Ishikawa (cell line): ENCODE results near the gene TEX48.

Experiments used
- CEBPB ChIP-seq: IDR thresholded peaks from 2 replicates; pipeline ENCODE4 v1.6.1; 2012
- CREB1 ChIP-seq: IDR thresholded peaks from 2 replicates; pipeline ENCODE4 v1.6.1; 2012; ENCODE audit warnings: low read depth
- EGR1 ChIP-seq: IDR thresholded peaks from 2 replicates; pipeline ENCODE4 v1.6.1; 2012
- EP300 ChIP-seq: IDR thresholded peaks from 2 replicates; pipeline ENCODE4 v1.6.1; 2012; ENCODE audit warnings: borderline replicate concordance
- FOXM1 ChIP-seq: IDR thresholded peaks from 2 replicates; pipeline ENCODE4 v1.6.1; 2012; ENCODE audit warnings: low read depth, borderline replicate concordance
- MAX ChIP-seq: IDR thresholded peaks from 2 replicates; pipeline ENCODE4 v1.6.1; 2012
- NFIC ChIP-seq: IDR thresholded peaks from 2 replicates; pipeline ENCODE4 v1.6.1; 2012
- RAD21 ChIP-seq: IDR thresholded peaks from 2 replicates; pipeline ENCODE4 v1.6.1; 2012; ENCODE audit warnings: low read depth
- REST ChIP-seq: IDR thresholded peaks from 2 replicates; pipeline ENCODE4 v1.6.1; 2012; ENCODE audit warnings: low read depth, mild to moderate bottlenecking
- TAF1 ChIP-seq: IDR thresholded peaks from 2 replicates; pipeline ENCODE4 v1.6.1; 2012; ENCODE audit warnings: low read depth, mild to moderate bottlenecking
- TCF12 ChIP-seq: IDR thresholded peaks from 2 replicates; pipeline ENCODE4 v1.6.1; 2012; ENCODE audit warnings: low read depth
- TEAD4 ChIP-seq: IDR thresholded peaks from 2 replicates; pipeline ENCODE4 v1.6.1; 2012
- USF1 ChIP-seq: IDR thresholded peaks from 2 replicates; pipeline ENCODE4 v1.6.1; 2012
- YY1 ChIP-seq: IDR thresholded peaks from 2 replicates; pipeline ENCODE4 v1.6.1; 2012; ENCODE audit warnings: low read depth
- ZBTB7A ChIP-seq: IDR thresholded peaks from 2 replicates; pipeline ENCODE4 v1.6.1; 2012; ENCODE audit warnings: low read depth

The TEX48 gene

GRCh38 chr9:114697951-114698351 is 16.0 kb upstream of the TEX48 start:
- TF ChIP-seq EP300 (no peak), RAD21 (no peak), NFIC (no peak), USF1 (no peak), YY1 (no peak), TAF1 (no peak), CEBPB (no peak), CREB1 (no peak), TEAD4 (no peak), FOXM1 (no peak), EGR1 (no peak), ZBTB7A (no peak), REST (no peak), MAX (no peak), TCF12 (no peak)

GRCh38 chr9:114696814-114697544 is 15.0 kb upstream of the TEX48 start:
- TF ChIP-seq TAF1 (no peak), RAD21 (no peak), USF1 (no peak), ZBTB7A (no peak), MAX (no peak), REST (no peak), YY1 (no peak), EGR1 (no peak), TCF12 (no peak), TEAD4 (no peak), NFIC (no peak), CEBPB (no peak), EP300 (no peak), CREB1 (no peak), FOXM1 (no peak)

- no peak for TF ChIP-seq CEBPB
- no peak for TF ChIP-seq CREB1
- no peak for TF ChIP-seq MAX
- TF ChIP-seq NFIC: no peak
- no peak for TF ChIP-seq ZBTB7A
- no peak for TF ChIP-seq REST
- TF ChIP-seq TEAD4: no peak
- TF ChIP-seq TCF12: no peak
- TF ChIP-seq FOXM1: no peak
- no peak for TF ChIP-seq RAD21
Measured at GRCh38 chr9:114695948-114696347, 14.0 kb upstream of the TEX48 start.

- no peak for TF ChIP-seq USF1
- no peak for TF ChIP-seq TAF1
- TF ChIP-seq YY1: no peak
- TF ChIP-seq NFIC: no peak
- TF ChIP-seq RAD21: no peak
- no peak for TF ChIP-seq MAX
- no peak for TF ChIP-seq EP300
Measured at GRCh38 chr9:114694719-114695269, 12.8 kb upstream of the TEX48 start.
